Measurements from ENCODE around the gene DNHD1. TPM values are rescaled to one million over a fixed set of nuclear protein-coding genes. Genes with fewer than 3 reads are reported as not detected.

The DNHD1 gene
- total and polyA plus RNA-seq, 2 donors: 3.4 to 21.6 TPM

DNA sequence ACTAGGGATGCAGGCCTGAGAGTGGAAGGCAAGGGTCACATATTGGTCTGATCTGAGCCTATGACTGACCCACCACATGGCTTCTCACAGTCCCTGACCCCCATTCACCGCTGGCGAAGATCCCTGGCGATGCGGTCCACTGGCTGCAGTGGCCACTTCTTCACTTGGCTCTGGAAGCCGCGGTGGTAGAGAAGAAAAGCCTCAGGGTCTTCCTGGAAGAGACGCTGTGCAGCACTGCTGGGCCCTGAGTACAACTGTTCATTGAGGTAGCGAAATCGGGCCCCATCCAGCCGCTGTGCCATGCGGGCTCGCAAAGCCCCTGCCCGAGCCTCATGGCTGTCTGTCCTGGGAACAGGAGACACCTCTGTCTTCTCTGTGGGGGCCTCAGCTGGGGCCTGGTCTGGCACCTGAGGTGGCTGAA lies 104.0 kb downstream of the DNHD1 start:
- WGBS: 99% methylated on average over 13 of the region's 13 CpGs
- Histone ChIP-seq H3K4me3 (ENCODE audit: low read length in 2 of 2) (no peak overlapping the region), H3K4me1 (ENCODE audit: control insufficient read depth in 2 of 2, insufficient read depth in 2 of 2, low read length in 2 of 2) (peaks cover 14 to 24% of the 10 kb centered on the region in 2 donors), H3K27ac (ENCODE audit: low read depth in 1 of 2, low read length in 1 of 2) (no peak overlapping the region), H3K36me3 (ENCODE audit: control insufficient read depth in 2 of 2, insufficient read depth in 2 of 2, low read length in 1 of 2) (peaks cover 37 to 54% of the 10 kb centered on the region in 2 donors), H3K27me3 (ENCODE audit: control insufficient read depth in 2 of 2, insufficient read depth in 1 of 2, low read length in 1 of 2) (no peaks in the 10 kb centered on the region), H3K9me3 (ENCODE audit: control insufficient read depth in 2 of 2, insufficient read depth in 1 of 2, low read length in 1 of 2) (no peaks in the 10 kb centered on the region)
- no peak for DNase-seq (ENCODE audit: low read depth in 6 of 9, low spot score in 9 of 9)

DNA sequence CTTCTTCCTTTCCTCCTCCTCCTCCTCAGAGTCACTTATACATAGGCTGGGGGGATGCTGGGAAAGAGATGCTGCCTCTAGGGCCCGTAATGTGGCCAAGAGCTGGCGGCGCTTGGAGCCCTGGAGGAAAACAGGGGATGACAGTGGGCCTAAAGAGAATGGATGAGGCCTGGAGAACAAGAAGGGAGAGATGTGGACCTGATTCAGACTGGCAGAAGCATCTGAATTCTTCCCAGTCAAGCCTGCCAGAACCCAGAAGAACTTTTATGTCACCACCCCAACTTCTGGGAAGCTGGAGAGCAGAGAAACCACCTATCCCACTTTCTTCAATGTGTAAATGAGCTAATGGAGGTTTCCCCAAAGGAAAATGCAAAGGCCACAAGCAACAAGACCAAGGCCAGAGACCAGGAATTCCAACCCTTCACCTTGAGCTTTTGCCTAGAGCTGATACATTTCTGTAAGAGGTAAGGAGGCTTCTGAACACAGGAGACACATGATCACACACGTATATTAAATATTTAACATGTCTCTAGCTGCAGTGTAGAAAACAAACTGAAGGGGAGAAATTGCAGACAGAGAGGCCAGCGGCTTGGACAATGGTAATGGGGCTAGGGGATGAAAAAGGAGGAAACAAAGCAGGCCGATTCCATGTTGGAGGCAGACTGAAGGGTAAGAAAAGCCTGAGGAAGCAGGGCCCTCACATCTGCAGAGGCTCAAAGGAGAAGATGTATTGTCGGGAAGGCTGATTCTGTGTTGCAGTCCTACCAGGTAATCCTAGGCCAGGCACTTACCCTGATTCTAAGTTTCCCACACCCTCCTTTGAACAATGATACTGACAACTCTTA lies 105.2 kb downstream of the DNHD1 start:
- DNase-seq (ENCODE audit: low read depth in 6 of 9, low spot score in 9 of 9): no peak
- peaks cover 34 to 45% of the 10 kb centered on the region in 2 donors for H3K36me3 ChIP-seq (ENCODE audit: control insufficient read depth in 2 of 2, insufficient read depth in 2 of 2, low read length in 1 of 2)
- H3K9me3 ChIP-seq (ENCODE audit: control insufficient read depth in 2 of 2, insufficient read depth in 1 of 2, low read length in 1 of 2): no peaks in the 10 kb centered on the region
- H3K27ac ChIP-seq (ENCODE audit: low read depth in 1 of 2, low read length in 1 of 2): no peak overlapping the region
- peak overlapping the region; percentile 80 to 89 for H3K4me3 ChIP-seq (ENCODE audit: low read length in 2 of 2)
- 68% methylated on average over 7 of the region's 7 CpGs for WGBS
- H3K4me1 ChIP-seq (ENCODE audit: control insufficient read depth in 2 of 2, insufficient read depth in 2 of 2, low read length in 2 of 2): peaks cover 18 to 34% of the 10 kb centered on the region in 2 donors
- no peaks in the 10 kb centered on the region for H3K27me3 ChIP-seq (ENCODE audit: control insufficient read depth in 2 of 2, insufficient read depth in 1 of 2, low read length in 1 of 2)

DNA sequence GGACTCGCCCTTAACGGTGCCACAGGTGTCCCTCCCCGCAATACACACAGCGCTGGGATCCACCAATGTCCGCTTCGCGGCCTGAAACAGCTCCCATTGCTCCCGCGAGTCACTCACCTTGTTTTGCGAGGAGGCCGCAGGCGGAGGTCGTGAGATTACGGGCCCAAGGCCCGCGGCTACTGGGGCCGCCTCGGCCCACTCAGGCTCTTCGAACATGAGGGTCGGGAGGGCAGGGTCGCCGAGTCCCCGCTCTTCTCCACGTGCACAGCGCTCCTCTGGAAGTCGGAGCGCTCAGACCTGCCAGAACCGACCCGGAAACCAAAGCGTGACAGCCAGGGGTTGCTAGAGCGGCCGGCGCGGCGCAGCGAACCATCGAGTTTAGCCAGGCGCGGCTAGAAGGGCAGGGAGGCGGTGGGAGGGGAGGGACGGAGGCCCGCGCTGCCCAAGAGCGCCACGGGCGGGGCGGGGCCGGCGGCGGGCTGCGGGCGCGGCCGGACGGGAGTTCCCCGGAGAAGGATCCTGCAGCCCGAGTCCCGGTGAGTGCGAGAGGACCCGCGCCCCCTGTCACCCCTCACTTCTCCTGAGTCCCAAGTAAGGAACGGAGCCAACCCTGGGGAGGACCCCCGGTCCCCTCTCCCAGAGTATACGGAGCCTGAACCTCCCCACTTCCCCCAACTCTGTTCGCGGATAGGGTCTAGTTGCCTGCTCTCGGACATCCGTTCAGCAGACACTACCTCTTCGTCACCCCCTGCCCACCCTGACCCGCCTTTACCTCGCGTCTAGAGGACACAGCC lies 106.4 kb downstream of the DNHD1 start, which contains the start of the genes ILK and RRP8:
TSS of gene ILK (plus strand) at position 488 of the 794 bp plus-strand sequence. CDS start 498 bp downstream, outside the sequence.
TSS of gene RRP8 (minus strand) at position 330 of the 794 bp plus-strand sequence. CDS start at position 216, 114 bp downstream.
- peaks cover 18 to 40% of the 10 kb centered on the region in 2 donors for H3K4me1 ChIP-seq (ENCODE audit: control insufficient read depth in 2 of 2, insufficient read depth in 2 of 2, low read length in 2 of 2)
- WGBS: under 1% methylated on average over 72 of the region's 72 CpGs

DNA sequence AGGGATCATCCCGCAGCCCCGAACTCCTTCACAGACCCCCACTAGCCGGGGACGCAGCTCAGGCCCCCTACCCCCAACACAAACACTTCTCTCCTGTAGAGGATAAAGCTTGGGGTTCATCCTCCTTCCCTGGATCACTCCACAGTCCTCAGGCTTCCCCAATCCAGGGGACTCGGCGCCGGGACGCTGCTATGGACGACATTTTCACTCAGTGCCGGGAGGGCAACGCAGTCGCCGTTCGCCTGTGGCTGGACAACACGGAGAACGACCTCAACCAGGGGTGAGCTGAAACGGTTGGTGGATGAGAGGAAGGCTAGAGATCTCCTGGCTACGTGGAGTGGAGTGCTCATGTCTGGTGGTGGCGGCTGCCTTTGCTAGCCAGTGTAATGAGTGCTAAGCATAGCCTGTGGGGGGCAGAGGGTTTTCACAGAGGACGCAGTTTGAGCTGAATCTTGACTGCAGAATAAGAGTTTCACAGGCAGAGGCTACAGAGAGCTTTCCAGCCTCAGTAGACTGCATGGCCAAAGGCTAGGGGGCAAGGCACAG lies 107.1 kb downstream of the DNHD1 start:
- Histone ChIP-seq H3K36me3 (ENCODE audit: control insufficient read depth in 2 of 2, insufficient read depth in 2 of 2, low read length in 1 of 2) (peaks cover 40 to 47% of the 10 kb centered on the region in 2 donors), H3K27me3 (ENCODE audit: control insufficient read depth in 2 of 2, insufficient read depth in 1 of 2, low read length in 1 of 2) (no peaks in the 10 kb centered on the region), H3K4me1 (ENCODE audit: control insufficient read depth in 2 of 2, insufficient read depth in 2 of 2, low read length in 2 of 2) (peaks cover 18 to 40% of the 10 kb centered on the region in 2 donors), H3K4me3 (ENCODE audit: low read length in 2 of 2) (peak overlapping the region; percentile 80 to 89), H3K9me3 (ENCODE audit: control insufficient read depth in 2 of 2, insufficient read depth in 1 of 2, low read length in 1 of 2) (no peaks in the 10 kb centered on the region), H3K27ac (ENCODE audit: low read depth in 1 of 2, low read length in 1 of 2) (peak overlapping the region; percentile 44 to 86)
- DNase-seq (ENCODE audit: low read depth in 6 of 9, low spot score in 9 of 9): peak in 3 of 9 donors; percentile 40 to 77 (median 55)
- WGBS: under 1% methylated on average over 20 of the region's 20 CpGs

More for the DNA sequence above, 106.4 kb downstream of the DNHD1 start, which contains the start of the genes ILK and RRP8:
- peak in 6 of 9 donors; percentile 71 to 88 (median 76) for DNase-seq (ENCODE audit: low read depth in 6 of 9, low spot score in 9 of 9)
- H3K27me3 ChIP-seq (ENCODE audit: control insufficient read depth in 2 of 2, insufficient read depth in 1 of 2, low read length in 1 of 2): no peaks in the 10 kb centered on the region
- H3K36me3 ChIP-seq (ENCODE audit: control insufficient read depth in 2 of 2, insufficient read depth in 2 of 2, low read length in 1 of 2): peaks cover 39 to 47% of the 10 kb centered on the region in 2 donors
- H3K9me3 ChIP-seq (ENCODE audit: control insufficient read depth in 2 of 2, insufficient read depth in 1 of 2, low read length in 1 of 2): no peaks in the 10 kb centered on the region
- H3K4me3 ChIP-seq (ENCODE audit: low read length in 2 of 2): peak within 1 kb of the TSS; percentile 80 to 89
- peak within 1 kb of the TSS; percentile 52 to 86 for H3K27ac ChIP-seq (ENCODE audit: low read depth in 1 of 2, low read length in 1 of 2)

DNA sequence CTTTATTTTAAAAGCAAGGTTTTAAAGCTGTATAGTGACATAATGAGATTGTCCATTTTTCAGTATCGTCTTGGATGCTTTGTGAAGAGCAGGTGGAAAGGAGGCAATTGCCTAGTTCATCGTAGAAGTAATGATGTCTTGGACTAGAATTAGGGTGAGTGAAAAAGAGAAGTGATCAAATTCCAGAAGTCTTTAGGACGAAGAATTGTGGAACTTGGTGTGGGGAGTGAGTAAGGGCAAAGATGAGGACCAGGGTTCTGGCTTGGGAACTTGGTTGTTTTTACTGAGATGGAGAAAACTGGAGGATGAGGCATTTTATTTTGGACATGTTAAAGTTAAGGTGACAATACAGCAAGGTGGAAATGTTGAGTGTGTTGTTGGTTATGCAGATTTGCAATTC lies 107.7 kb downstream of the DNHD1 start:
- no peaks in the 10 kb centered on the region for H3K9me3 ChIP-seq (ENCODE audit: control insufficient read depth in 2 of 2, insufficient read depth in 1 of 2, low read length in 1 of 2)
- peak overlapping the region; percentile 80 to 89 for H3K4me3 ChIP-seq (ENCODE audit: low read length in 2 of 2)
- 51% methylated on average over 3 of the region's 3 CpGs for WGBS
- peak overlapping the region in 1 of 2 donors; percentile 44 for H3K27ac ChIP-seq (ENCODE audit: low read depth in 1 of 2, low read length in 1 of 2)
- peaks cover 18 to 40% of the 10 kb centered on the region in 2 donors for H3K4me1 ChIP-seq (ENCODE audit: control insufficient read depth in 2 of 2, insufficient read depth in 2 of 2, low read length in 2 of 2)
- H3K36me3 ChIP-seq (ENCODE audit: control insufficient read depth in 2 of 2, insufficient read depth in 2 of 2, low read length in 1 of 2): peaks cover 40 to 47% of the 10 kb centered on the region in 2 donors
- no peak for DNase-seq (ENCODE audit: low read depth in 6 of 9, low spot score in 9 of 9)
- no peaks in the 10 kb centered on the region for H3K27me3 ChIP-seq (ENCODE audit: control insufficient read depth in 2 of 2, insufficient read depth in 1 of 2, low read length in 1 of 2)

DNA sequence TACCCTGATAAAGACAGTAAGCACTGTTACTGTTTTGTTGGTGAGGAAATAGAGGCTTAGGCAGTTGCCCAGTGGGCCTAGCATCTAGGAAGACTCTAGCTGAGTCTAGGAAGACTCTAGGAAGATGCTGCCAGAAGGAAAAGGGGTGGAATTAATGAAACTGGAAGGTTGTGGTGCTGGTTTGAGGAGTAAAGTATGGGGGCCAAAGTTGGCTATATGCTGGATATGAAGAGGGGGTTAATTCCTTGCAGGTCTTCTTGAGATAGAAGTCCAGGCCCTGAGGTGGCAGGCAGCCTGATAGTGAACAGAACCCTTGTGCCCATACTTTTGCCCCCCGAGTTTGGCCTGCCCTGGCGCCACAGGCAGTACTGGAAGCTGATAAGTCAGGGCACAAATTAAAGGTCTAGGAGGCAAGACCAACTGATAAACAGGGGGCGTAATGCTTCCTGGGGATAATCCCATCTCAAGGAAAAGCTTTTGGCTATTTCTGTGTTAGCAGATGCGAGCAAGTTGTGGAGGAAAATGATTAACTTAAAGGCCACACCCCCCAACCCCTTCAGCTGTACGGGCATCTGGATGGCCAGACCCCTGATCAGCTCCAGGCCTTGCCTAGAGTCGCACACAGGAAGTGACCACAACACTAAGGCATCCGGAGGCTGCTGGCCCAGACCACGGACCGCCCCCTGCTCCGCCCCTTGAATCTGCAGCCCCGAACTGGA lies 109.5 kb downstream of the DNHD1 start:
- Histone ChIP-seq H3K9me3 (ENCODE audit: control insufficient read depth in 2 of 2, insufficient read depth in 1 of 2, low read length in 1 of 2) (no peaks in the 10 kb centered on the region), H3K27me3 (ENCODE audit: control insufficient read depth in 2 of 2, insufficient read depth in 1 of 2, low read length in 1 of 2) (no peaks in the 10 kb centered on the region), H3K4me1 (ENCODE audit: control insufficient read depth in 2 of 2, insufficient read depth in 2 of 2, low read length in 2 of 2) (peaks cover 29 to 52% of the 10 kb centered on the region in 2 donors), H3K27ac (ENCODE audit: low read depth in 1 of 2, low read length in 1 of 2) (peak overlapping the region; percentile 10 to 81), H3K36me3 (ENCODE audit: control insufficient read depth in 2 of 2, insufficient read depth in 2 of 2, low read length in 1 of 2) (peaks cover 35 to 41% of the 10 kb centered on the region in 2 donors), H3K4me3 (ENCODE audit: low read length in 2 of 2) (no peak overlapping the region)
- DNase-seq (ENCODE audit: low read depth in 6 of 9, low spot score in 9 of 9): peak in 3 of 9 donors; percentile 21 to 47 (median 28)
- WGBS: 49% methylated on average over 11 of the region's 11 CpGs

DNA sequence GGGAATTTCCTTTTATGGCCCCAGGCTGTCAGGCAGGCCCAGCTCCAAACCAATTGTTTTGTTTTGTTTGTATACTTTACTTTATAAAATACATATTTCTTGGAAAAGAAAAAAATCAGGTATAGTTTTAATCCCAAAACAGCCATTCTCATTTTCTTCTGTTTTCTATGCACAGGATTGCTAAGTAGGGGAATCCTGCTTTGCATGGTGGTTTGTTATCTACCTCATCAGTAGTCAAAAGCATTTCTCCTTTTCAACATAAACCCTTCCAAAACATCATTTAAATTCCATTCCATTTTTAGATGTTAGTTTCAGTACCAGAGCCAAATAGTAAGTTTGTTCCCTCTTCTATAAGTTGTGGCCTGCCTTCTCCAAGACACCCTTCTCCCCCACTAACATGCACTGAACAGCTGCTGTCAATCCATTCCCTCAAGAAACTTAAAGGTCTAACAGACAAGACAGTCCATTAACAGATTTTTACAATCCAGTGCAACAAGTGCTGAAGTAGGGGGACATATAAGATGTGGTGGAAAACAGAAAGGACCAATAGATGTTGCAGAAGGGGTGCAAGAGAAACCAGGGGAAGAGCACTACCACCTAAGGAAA lies 110.2 kb downstream of the DNHD1 start:
- Histone ChIP-seq H3K27ac (ENCODE audit: low read depth in 1 of 2, low read length in 1 of 2) (peak overlapping the region in 1 of 2 donors; percentile 61), H3K9me3 (ENCODE audit: control insufficient read depth in 2 of 2, insufficient read depth in 1 of 2, low read length in 1 of 2) (no peaks in the 10 kb centered on the region), H3K4me3 (ENCODE audit: low read length in 2 of 2) (no peak overlapping the region), H3K36me3 (ENCODE audit: control insufficient read depth in 2 of 2, insufficient read depth in 2 of 2, low read length in 1 of 2) (peaks cover 33 to 39% of the 10 kb centered on the region in 2 donors), H3K27me3 (ENCODE audit: control insufficient read depth in 2 of 2, insufficient read depth in 1 of 2, low read length in 1 of 2) (no peaks in the 10 kb centered on the region), H3K4me1 (ENCODE audit: control insufficient read depth in 2 of 2, insufficient read depth in 2 of 2, low read length in 2 of 2) (peaks cover 25 to 45% of the 10 kb centered on the region in 2 donors)
- no peak for DNase-seq (ENCODE audit: low read depth in 6 of 9, low spot score in 9 of 9)

DNA sequence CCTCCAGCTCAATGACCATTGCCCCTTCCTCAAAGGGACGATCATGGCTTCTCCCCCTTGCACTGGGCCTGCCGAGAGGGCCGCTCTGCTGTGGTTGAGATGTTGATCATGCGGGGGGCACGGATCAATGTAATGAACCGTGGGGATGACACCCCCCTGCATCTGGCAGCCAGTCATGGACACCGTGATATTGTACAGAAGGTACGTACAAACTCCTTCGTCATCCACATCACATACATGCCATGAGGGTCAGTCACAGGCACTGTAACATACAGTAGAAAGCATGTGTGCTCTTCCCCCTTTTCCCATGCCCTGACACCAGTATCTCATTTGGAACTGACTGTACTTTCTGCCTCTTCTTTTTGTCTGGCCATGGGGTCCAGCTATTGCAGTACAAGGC lies 110.9 kb downstream of the DNHD1 start:
- Histone ChIP-seq H3K27ac (ENCODE audit: low read depth in 1 of 2, low read length in 1 of 2) (no peak overlapping the region), H3K4me1 (ENCODE audit: control insufficient read depth in 2 of 2, insufficient read depth in 2 of 2, low read length in 2 of 2) (peaks cover 22 to 46% of the 10 kb centered on the region in 2 donors), H3K9me3 (ENCODE audit: control insufficient read depth in 2 of 2, insufficient read depth in 1 of 2, low read length in 1 of 2) (no peaks in the 10 kb centered on the region), H3K4me3 (ENCODE audit: low read length in 2 of 2) (no peak overlapping the region), H3K27me3 (ENCODE audit: control insufficient read depth in 2 of 2, insufficient read depth in 1 of 2, low read length in 1 of 2) (no peaks in the 10 kb centered on the region), H3K36me3 (ENCODE audit: control insufficient read depth in 2 of 2, insufficient read depth in 2 of 2, low read length in 1 of 2) (peaks cover 33 to 39% of the 10 kb centered on the region in 2 donors)
- WGBS: 98% methylated on average over 9 of the region's 9 CpGs
- DNase-seq (ENCODE audit: low read depth in 6 of 9, low spot score in 9 of 9): no peak

All from thymus (tissue), 11 donors.